Esophagus muscularis mucosa (tissue), 3 donors: ENCODE results near the gene MYO16.

Experiments
- CTCF ChIP-seq, 3 experiments: fragments of 200-600 bp in 2 of 3; fragments of 450-650 bp in 1 of 3; sonication (generic) in 2 of 3; IDR thresholded peaks; one replicate each; pipeline ENCODE4 v1.5.1; 2017 to 2019; ENCODE audit warnings: antibody characterized with exemption in 3 of 3, mild to moderate bottlenecking in 2 of 3, moderate library complexity in 1 of 3
- POLR2A ChIP-seq: fragments of 450-650 bp; IDR thresholded peaks from one replicate; pipeline ENCODE4 v1.6.1; 2017; ENCODE audit warnings: antibody characterized with exemption, moderate library complexity, mild to moderate bottlenecking, low read depth

DNA sequence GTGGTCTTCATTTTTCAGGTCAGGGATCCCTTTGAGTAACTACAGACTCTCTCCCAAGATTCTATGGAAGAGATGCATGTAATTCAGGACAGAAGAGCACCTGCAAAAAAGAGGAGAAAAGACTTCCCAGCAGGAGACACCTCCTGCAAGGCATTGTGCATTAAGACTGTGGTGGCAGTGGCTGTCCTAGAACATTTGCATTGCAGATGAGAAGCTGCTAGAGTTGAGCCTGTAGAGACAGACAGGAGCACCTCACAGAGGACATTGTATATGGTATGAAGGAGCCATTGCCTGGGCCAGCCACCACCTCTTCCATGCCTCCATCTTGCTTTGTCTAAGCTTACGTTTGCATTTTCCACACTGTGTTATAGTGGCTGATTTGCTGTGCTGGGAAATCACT lies 11.2 kb upstream of the MYO16 start:
- TF ChIP-seq CTCF (IDR thresholded peaks at IDR 0.05) (no peak), POLR2A (no peak)
